C4-2B (cell line): ENCODE data around the gene SSTR5.

Experiments
- H3K27ac ChIP-seq: fragments of 450-650 bp; 2 replicates; pipeline ENCODE4 v1.5.1; 2017
- ZFX ChIP-seq: fragments of 450-650 bp; IDR thresholded peaks from 2 replicates; pipeline ENCODE4 v1.6.1; 2017
- TF ChIP-seq, protein P1 (sequence below): fragments of 450-650 bp; conservative IDR thresholded peaks from 2 replicates; pipeline ENCODE4 v1.5.1; 2017; ENCODE audit warnings: mild to moderate bottlenecking

SSTR5 gene

DNA sequence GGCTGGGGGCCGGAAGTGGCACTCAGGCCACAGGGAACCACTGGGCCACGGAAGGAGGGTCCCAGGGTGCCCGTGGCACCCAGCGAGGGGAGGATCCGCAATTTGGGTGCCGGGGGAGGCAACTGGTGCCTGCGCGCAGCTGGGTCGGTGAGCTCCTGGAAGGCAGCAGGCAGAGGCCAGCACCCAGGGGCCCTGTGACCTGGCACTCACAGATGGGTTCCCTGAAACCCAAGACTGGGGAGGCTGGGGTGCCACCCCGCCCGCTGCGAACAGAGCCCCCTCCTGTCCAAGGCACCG, 663 bp downstream of the SSTR5 start:
- TF ChIP-seq, protein P1, sequence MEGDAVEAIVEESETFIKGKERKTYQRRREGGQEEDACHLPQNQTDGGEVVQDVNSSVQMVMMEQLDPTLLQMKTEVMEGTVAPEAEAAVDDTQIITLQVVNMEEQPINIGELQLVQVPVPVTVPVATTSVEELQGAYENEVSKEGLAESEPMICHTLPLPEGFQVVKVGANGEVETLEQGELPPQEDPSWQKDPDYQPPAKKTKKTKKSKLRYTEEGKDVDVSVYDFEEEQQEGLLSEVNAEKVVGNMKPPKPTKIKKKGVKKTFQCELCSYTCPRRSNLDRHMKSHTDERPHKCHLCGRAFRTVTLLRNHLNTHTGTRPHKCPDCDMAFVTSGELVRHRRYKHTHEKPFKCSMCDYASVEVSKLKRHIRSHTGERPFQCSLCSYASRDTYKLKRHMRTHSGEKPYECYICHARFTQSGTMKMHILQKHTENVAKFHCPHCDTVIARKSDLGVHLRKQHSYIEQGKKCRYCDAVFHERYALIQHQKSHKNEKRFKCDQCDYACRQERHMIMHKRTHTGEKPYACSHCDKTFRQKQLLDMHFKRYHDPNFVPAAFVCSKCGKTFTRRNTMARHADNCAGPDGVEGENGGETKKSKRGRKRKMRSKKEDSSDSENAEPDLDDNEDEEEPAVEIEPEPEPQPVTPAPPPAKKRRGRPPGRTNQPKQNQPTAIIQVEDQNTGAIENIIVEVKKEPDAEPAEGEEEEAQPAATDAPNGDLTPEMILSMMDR, result no peak
- TF ChIP-seq ZFX, result no peak
- H3K27ac ChIP-seq, result no peak overlapping the region

DNA sequence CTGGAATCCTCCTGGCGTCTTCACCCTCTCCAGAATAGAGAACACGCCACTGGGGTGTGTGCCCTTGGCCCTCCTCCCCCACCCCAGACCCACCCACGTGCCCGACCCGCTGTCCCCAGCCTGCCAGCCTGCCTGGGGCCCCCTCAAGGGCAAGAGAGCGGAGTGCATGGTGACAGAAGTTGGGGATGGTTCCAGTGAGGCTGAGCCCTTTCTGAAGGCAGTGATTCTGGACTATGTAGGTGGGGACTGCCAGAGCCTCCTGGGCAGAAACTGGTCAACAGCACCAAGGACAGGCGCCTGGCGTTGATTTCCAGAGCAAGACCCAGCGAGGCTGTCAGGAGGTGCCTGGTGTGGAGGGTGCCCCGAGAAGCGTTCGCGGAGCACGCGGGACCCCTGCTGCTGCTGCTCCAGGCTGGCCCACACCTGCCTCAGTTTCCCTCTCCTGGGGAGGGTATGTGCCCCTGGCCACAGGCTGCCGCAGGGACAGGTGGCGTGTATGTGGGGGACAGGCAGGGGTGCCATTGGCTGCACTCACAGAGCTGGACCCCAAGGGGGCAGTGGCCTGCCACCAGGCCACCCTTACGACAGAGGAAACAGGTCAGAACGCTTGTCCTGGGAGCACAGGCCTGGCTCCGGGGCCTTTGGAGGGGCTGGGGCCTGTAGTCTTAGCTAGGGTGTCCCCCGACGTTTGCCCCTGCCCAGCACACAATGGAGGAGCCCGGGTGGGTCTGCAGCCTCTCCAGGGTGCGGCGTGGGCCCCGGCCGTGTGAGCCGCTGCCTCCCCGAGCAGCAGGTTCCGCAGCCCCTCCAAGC, 1.2 kb downstream of the SSTR5 start:
- TF ChIP-seq ZFX, result no peak
- TF ChIP-seq, protein P1, result no peak
- H3K27ac ChIP-seq, result no peak overlapping the region

DNA sequence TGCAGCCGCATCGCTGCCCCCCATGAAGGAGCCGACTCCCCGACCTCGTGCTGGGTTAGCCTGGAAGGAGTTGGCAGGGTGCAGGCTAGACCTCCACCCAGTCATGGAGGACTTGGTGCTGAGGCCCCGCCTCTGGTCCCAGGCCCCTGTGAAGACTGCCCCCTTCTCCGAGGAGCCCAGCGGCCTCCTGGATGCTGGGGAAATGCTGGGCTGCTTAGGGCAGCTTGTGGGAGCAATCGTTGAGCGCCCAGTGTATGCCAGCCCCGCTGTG, 1.8 kb downstream of the SSTR5 start:
- TF ChIP-seq, protein P1, result no peak
- TF ChIP-seq ZFX, result no peak
- H3K27ac ChIP-seq, result no peak overlapping the region

DNA sequence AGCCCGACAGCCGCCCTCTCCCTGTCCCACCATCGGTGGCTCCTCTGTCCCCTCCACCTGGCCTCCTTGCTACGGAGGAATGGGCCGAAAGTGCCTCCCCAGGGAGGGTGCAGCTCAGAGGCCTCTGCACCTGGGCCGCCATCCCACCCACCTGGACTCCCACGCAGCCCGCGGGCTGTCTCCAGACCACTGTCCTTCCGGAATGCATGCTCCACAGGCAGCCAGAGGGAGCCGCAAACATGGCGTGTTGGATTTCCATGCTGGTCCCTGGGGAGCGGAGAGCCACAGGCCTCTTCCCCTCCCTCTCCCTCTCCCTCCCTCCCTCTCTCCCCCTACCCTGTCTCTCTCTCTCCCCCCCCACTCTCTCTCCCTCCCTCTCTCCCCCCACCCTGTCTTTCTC, 3.0 kb downstream of the SSTR5 start:
- H3K27ac ChIP-seq, result no peak overlapping the region
- no peak for TF ChIP-seq ZFX
- TF ChIP-seq, protein P1, result no peak

DNA sequence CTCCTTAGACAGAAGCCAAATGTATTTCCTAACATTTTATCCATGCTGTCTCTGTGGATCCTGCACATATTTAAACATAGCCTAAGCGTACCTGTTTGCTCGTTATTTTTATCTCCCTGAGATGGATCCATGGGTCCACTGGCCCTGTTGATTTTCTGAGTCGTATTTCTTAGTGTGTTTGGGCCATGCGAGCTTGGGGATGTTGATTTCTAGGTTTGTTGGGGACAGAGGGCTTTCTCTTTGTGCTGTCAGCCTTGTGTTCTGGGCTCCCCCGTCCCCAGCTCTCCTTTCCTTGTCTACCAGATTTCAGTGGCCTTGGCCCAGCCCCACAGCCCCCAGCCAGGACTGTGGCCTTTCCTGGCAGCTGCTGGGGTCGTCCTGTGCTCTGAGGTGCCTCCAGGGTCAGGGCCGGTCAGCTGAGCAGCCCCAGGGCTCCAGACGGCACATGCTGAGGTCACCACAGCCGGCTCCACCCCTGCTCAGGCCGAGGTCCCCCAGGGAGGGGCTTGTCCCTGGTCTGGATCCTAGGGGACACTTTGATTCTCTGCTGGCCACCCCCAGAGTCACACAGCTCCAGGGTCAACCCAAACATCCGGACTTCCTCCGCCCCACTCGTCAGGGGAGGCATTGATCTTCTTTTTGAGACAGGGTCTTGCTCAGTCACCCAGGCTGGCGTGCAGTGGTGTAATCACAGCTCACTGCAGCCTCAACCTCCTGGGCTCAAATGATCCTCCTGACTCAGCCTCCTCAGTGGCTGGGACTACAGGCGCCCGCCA, 4.4 kb downstream of the SSTR5 start:
- TF ChIP-seq ZFX, result no peak
- TF ChIP-seq, protein P1, result no peak
- no peak overlapping the region; the same call in 1 of the 2 replicates for H3K27ac ChIP-seq

DNA sequence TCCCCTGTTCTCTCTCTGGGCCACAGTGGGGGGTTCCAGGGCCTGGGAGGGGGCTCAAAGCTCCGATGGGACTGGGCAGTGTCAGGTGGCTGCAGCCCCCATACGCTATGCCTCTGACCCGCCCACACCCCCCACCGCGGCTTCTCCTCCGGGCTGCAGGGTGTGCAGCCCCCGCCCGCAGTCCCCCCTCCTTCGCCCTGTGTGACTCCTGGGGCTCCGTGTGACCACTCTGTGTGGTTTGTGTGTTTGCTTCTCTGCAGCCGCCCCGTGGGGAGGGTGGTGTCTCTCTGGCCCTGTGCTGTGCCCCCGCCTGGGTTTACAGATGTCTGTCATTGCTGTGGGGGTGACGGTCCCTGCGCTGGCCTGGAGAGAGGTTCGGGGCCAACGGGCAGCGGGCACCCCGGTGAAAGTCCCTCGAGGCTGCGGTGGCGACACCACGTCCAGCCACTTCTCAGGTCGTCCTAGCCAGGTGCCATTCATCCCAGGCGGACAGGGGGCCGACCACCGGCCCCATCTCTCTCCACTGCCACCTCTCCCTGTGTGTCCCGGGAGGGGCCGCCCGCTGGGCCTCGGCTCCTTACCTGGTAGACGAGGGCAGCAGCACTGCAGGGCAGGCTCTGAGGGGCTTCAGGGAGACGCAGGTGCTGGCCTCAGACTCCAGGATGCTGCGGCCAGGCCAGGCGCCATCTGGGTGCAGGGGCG, 5.5 kb downstream of the SSTR5 start:
- H3K27ac ChIP-seq, result peak overlapping the region; percentile 78
- no peak for TF ChIP-seq ZFX
- TF ChIP-seq, protein P1, result no peak

DNA sequence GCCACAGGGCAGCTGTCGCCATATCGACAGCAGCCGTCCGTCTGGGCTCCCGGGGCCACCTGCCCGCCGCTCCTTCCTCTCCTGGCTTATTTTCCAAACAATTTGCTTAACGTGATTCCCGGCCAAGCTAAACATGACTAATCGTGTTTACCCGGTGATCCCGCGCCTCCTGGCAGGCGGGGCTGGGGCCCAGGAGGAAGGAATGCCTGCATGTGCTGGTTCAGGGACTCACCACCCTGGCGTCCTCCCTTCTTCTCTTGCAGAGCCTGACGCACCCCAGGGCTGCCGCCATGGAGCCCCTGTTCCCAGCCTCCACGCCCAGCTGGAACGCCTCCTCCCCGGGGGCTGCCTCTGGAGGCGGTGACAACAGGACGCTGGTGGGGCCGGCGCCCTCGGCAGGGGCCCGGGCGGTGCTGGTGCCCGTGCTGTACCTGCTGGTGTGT, 6.1 kb downstream of the SSTR5 start:
- H3K27ac ChIP-seq, result peak overlapping the region; percentile 78
- TF ChIP-seq, protein P1, result no peak
- no peak for TF ChIP-seq ZFX
